ENCODE data around the gene TPSAB1. TPM values are rescaled to one million over a fixed set of nuclear protein-coding genes. Genes with fewer than 3 reads are reported as not detected.

Gene TPSAB1
- total RNA-seq, 1 donor from 2014 or later, result not detected

DNA sequence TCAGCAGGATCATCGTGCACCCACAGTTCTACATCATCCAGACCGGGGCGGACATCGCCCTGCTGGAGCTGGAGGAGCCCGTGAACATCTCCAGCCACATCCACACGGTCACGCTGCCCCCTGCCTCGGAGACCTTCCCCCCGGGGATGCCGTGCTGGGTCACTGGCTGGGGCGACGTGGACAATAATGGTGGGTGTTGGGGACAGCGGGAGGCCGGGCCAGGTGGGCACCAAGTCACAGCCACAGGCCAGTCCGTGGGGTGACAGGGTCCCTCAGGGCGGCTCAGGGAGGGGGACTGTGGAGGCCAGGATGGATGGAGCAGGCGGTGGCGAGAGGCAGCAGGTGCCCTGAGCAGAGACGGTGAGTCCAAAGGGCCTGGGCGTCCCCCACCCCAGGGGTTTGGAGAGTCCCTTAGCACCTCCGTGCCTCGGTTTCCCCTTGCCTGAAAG, 16.4 kb downstream of the TPSAB1 start:
- no peaks in the 10 kb centered on the region for H3K36me3 Mint-ChIP-seq (ENCODE audit: insufficient read depth)
- TF ChIP-seq, protein P1, sequence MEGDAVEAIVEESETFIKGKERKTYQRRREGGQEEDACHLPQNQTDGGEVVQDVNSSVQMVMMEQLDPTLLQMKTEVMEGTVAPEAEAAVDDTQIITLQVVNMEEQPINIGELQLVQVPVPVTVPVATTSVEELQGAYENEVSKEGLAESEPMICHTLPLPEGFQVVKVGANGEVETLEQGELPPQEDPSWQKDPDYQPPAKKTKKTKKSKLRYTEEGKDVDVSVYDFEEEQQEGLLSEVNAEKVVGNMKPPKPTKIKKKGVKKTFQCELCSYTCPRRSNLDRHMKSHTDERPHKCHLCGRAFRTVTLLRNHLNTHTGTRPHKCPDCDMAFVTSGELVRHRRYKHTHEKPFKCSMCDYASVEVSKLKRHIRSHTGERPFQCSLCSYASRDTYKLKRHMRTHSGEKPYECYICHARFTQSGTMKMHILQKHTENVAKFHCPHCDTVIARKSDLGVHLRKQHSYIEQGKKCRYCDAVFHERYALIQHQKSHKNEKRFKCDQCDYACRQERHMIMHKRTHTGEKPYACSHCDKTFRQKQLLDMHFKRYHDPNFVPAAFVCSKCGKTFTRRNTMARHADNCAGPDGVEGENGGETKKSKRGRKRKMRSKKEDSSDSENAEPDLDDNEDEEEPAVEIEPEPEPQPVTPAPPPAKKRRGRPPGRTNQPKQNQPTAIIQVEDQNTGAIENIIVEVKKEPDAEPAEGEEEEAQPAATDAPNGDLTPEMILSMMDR (IDR thresholded peaks at IDR 0.05; ENCODE audit: unreplicated experiment), result no peak
- H3K27me3 Mint-ChIP-seq, result peaks cover 14% of the 10 kb centered on the region
- H3K4me1 Mint-ChIP-seq (ENCODE audit: low read depth), result no peaks in the 10 kb centered on the region
- no peaks in the 10 kb centered on the region for H3K9me3 Mint-ChIP-seq (ENCODE audit: low read depth)
- H3K27ac Mint-ChIP-seq, result no peak overlapping the region
- H3K4me3 Mint-ChIP-seq (ENCODE audit: low read depth), result no peak overlapping the region
- DNase-seq (ENCODE audit: low spot score, unreplicated experiment), result no peak

DNA sequence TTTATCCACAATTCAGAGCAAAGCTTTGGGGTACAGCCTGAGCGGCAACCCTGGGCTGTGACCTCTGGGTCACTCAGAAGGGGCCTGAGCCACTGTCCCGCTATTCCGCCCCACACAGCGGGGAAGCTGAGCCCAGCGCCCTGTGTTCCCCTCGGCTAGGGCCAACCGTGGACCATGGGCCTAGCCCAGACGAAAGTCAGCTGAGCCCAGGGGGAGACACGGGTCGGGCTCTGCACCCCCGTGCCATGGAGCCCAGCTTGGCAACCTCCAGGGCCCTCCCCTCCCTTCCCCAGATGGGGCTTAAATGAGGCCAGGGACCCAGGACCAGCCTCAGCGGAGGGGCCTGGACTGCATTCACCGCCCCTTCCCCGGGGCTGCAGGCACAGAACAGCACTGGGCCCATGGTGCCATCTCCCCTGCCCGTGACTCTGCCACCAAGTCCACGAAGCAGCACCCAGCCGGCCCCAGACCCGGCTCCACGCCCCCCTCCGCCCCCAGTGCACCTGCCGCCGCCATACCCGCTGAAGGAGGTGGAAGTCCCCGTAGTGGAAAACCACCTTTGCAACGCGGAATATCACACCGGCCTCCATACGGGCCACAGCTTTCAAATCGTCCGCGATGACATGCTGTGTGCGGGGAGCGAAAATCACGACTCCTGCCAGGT, 17.2 kb downstream of the TPSAB1 start:
- no peaks in the 10 kb centered on the region for H3K36me3 Mint-ChIP-seq (ENCODE audit: insufficient read depth)
- no peaks in the 10 kb centered on the region for H3K4me1 Mint-ChIP-seq (ENCODE audit: low read depth)
- H3K27me3 Mint-ChIP-seq, result peaks cover 20% of the 10 kb centered on the region
- H3K4me3 Mint-ChIP-seq (ENCODE audit: low read depth), result no peak overlapping the region
- no peaks in the 10 kb centered on the region for H3K9me3 Mint-ChIP-seq (ENCODE audit: low read depth)
- TF ChIP-seq, protein P1 (IDR thresholded peaks at IDR 0.05; ENCODE audit: unreplicated experiment), result no peak
- no peak for DNase-seq (ENCODE audit: low spot score, unreplicated experiment)
- H3K27ac Mint-ChIP-seq, result no peak overlapping the region

DNA sequence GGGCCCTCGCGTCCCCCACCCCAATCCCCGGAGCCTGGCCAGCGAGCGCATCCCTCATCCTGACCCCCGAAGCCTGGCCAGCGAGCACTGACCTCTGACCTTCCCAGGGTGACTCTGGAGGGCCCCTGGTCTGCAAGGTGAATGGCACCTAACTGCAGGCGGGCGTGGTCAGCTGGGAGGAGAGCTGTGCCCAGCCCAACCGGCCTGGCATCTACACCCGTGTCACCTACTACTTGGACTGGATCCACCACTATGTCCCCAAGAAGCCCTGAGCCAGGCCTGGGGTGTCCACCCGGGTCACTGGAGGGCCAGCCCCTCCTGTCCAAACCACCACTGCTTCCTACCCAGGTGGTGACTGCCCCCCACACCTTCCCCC, 17.7 kb downstream of the TPSAB1 start:
- no peak overlapping the region for H3K4me3 Mint-ChIP-seq (ENCODE audit: low read depth)
- H3K4me1 Mint-ChIP-seq (ENCODE audit: low read depth), result no peaks in the 10 kb centered on the region
- H3K27me3 Mint-ChIP-seq, result peaks cover 20% of the 10 kb centered on the region
- no peaks in the 10 kb centered on the region for H3K36me3 Mint-ChIP-seq (ENCODE audit: insufficient read depth)
- H3K27ac Mint-ChIP-seq, result no peak overlapping the region
- H3K9me3 Mint-ChIP-seq (ENCODE audit: low read depth), result no peaks in the 10 kb centered on the region
- no peak for DNase-seq (ENCODE audit: low spot score, unreplicated experiment)
- TF ChIP-seq, protein P1 (IDR thresholded peaks at IDR 0.05; ENCODE audit: unreplicated experiment), result no peak

DNA sequence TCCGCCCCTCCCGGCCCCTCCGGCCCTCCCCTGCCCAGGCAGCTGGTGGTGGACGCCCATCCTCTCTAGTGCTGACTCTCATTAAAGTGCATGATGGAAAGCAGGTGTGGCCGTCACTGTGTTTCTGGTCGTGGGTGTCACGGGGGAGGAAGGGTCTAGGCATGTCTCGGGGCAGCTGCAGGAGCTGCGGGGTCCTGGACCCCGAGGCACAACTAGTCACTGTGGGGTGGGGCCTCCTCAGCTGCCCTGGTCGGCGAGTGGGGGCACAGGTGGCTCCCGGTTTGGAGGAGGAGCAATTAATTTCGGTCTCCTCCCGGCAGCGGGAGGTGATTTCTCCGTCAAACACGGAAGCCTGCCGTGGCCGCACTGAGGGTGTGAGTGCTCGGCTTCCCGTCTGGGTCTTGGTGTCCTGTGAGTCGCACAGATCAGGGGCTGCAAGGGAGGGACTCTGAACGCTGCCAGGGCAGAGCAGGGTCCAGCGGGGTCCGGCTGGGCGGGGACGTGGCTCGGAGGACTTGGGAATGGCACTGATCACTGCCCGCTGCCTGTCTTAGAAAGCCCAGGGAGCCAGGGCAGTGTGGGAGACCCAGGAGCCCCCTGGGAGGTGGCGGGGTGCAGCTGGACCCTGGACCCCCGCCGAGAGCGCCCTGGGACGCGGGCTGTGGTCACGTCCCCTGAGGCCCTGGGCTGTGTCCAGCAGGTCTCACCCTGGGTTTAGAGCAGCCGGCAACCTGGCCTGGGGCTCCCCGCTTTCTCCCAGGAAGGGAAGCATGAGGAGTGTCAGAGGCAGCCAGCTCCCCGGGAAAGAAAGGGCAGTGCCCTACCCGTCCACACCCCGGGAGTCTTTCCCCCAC, 18.6 kb downstream of the TPSAB1 start:
- TF ChIP-seq, protein P1 (IDR thresholded peaks at IDR 0.05; ENCODE audit: unreplicated experiment), result no peak
- DNase-seq (ENCODE audit: low spot score, unreplicated experiment), result no peak
- Mint-ChIP-seq H3K4me1 (ENCODE audit: low read depth) (no peaks in the 10 kb centered on the region), H3K4me3 (ENCODE audit: low read depth) (no peak overlapping the region), H3K27ac (no peak overlapping the region), H3K27me3 (peaks cover 20% of the 10 kb centered on the region), H3K9me3 (ENCODE audit: low read depth) (no peaks in the 10 kb centered on the region), H3K36me3 (ENCODE audit: insufficient read depth) (no peaks in the 10 kb centered on the region)

DNA sequence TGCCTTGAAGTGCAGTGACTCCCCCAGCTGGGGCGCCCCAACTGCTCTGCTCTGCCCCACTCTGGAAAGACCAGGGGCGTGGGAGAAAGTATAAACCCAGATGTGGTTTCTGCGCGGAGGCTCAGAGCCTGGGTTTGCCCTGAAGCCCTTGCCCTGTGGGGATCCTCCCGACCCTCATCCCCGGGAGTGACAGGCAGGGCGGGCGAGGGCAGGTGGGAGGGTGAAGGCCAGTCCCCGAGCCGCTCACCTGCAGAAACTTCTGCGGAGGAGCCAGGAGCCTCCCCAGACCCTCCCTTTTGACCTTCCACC, 19.2 kb downstream of the TPSAB1 start:
- no peaks in the 10 kb centered on the region for H3K4me1 Mint-ChIP-seq (ENCODE audit: low read depth)
- H3K4me3 Mint-ChIP-seq (ENCODE audit: low read depth), result no peak overlapping the region
- no peaks in the 10 kb centered on the region for H3K36me3 Mint-ChIP-seq (ENCODE audit: insufficient read depth)
- H3K27ac Mint-ChIP-seq, result no peak overlapping the region
- peaks cover 20% of the 10 kb centered on the region for H3K27me3 Mint-ChIP-seq
- TF ChIP-seq, protein P1 (IDR thresholded peaks at IDR 0.05; ENCODE audit: unreplicated experiment), result no peak
- no peak for DNase-seq (ENCODE audit: low spot score, unreplicated experiment)
- no peaks in the 10 kb centered on the region for H3K9me3 Mint-ChIP-seq (ENCODE audit: low read depth)
